ENCODE data around the gene TGFB2. TPM values are rescaled to one million over a fixed set of nuclear protein-coding genes. Genes with fewer than 3 reads are reported as not detected.

TGFB2 gene
- total RNA-seq, 4 donors from 2014 or later: 3.3 to 9.4 (median 6.8) TPM

DNA sequence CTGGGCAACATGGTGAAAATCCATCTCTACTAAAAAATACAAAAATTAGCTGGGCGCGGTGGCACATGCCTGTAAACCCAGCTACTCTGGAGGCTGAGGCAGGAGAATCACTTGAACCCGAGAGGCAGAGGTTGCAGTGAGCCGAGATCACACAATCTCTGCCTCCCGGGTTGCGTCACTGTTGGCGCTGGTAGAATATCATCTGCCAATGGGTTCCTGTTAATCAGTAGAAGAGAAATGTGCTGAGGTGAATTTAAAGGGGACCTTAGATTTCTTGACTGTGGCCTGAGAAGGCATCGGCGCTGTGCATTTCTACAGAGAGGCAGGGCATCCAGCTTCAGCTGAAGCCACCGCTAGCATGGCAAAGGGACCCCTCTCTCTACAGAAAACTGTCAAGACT is 68.0 kb downstream of the TGFB2 start:
- H3K4me3 ChIP-seq: no peak overlapping the region
- no peaks in the 10 kb centered on the region for H3K4me1 ChIP-seq
- WGBS, 2 donors (ENCODE audit: low coverage in 1 of 2): 90 to 92% methylated on average over 2 to 8 of the region's 10 CpGs
- ATAC-seq: no peak
- no peak for TF ChIP-seq EP300 (IDR thresholded peaks at IDR 0.05)
- TF ChIP-seq POLR2A (IDR thresholded peaks at IDR 0.05): no peak
- no peak for TF ChIP-seq POLR2AphosphoS5 (IDR thresholded peaks at IDR 0.05)
- TF ChIP-seq CTCF (IDR thresholded peaks at IDR 0.05): no peak
- H3K9me3 ChIP-seq: peaks cover 0 to 10% (median 0%) of the 10 kb centered on the region in 3 donors
- H3K27ac ChIP-seq: no peak overlapping the region
- no peaks in the 10 kb centered on the region for H3K27me3 ChIP-seq
- no peaks in the 10 kb centered on the region for H3K36me3 ChIP-seq

DNA sequence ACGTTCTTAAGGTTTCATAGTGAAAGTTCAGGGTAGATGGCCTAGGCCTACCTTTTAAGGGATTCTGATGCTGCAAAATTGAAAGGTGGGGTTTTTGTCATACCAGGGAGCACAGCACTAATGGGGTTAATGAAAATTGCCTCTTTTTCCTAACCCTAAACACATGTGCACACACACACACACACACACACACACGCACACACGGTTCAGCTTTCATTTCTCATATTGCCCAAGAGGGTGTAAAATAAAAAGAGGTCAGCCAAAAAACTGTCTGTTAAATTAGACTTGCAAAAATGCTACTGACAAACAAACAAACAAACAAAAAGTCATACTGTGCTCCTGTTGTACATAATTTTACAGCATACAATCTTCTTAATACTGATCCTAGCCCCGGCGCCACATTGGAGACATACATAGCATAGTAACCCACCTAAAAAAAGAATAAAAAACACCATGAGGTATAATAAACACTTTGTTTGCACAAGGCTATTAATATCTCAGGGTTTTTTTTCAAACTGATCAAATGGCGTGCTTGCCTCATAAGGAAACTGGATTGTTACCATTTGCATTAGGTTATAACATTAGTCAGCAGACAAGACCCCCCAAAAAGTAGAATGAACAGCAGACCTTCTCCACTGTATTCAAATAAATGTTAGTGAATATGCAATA is 69.1 kb downstream of the TGFB2 start:
- 86 to 94% methylated on average over 6 of the region's 6 CpGs for WGBS, 2 donors (ENCODE audit: low coverage in 1 of 2)
- Histone ChIP-seq H3K4me3 (no peak overlapping the region), H3K4me1 (no peaks in the 10 kb centered on the region), H3K27me3 (no peaks in the 10 kb centered on the region), H3K27ac (no peak overlapping the region), H3K36me3 (no peaks in the 10 kb centered on the region), H3K9me3 (peaks cover 0 to 10% (median 0%) of the 10 kb centered on the region in 3 donors)
- TF ChIP-seq EP300 (IDR thresholded peaks at IDR 0.05): no peak
- no peak for TF ChIP-seq CTCF (IDR thresholded peaks at IDR 0.05)
- TF ChIP-seq POLR2A (IDR thresholded peaks at IDR 0.05): no peak
- no peak for TF ChIP-seq POLR2AphosphoS5 (IDR thresholded peaks at IDR 0.05)
- no peak for ATAC-seq

GRCh38 chr1:218415726-218416125 is 70.6 kb downstream of the TGFB2 start:
- ATAC-seq: no peak

DNA sequence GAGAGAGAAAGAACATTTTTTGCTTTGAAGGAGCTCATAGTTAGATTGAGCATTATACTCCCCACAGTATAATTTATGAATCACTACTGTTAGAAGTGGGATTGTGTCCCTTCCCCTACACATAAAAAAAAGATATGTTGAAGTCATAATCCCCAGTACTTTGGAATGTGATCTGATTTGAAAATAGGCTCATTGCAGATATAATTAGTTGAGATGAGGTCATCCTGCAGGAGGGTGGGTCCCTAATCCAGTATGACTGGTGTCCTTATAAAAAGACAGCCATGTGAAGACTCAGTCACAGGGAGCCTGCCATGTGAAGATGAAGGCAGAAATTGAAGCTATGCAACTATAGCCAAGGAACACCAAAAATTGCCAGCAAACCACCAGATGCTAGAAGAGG is 76.4 kb downstream of the TGFB2 start:
- ATAC-seq: no peak

More at GRCh38 chr1:218415726-218416125, 70.6 kb downstream of the TGFB2 start:
- WGBS, 2 donors (ENCODE audit: low coverage in 1 of 2): 90% methylated on average over 1 of the region's 1 CpG; no CpG with 5 or more reads in 1 of the 2 donors
- Histone ChIP-seq H3K27me3 (no peaks in the 10 kb centered on the region), H3K9me3 (peaks cover 0 to 10% (median 0%) of the 10 kb centered on the region in 3 donors), H3K4me1 (no peaks in the 10 kb centered on the region), H3K27ac (no peak overlapping the region), H3K36me3 (no peaks in the 10 kb centered on the region), H3K4me3 (no peak overlapping the region)
- no peak for TF ChIP-seq POLR2A (IDR thresholded peaks at IDR 0.05)

GRCh38 chr1:218424502-218424901 is 79.4 kb downstream of the TGFB2 start:
- Histone ChIP-seq H3K9me3 (no peaks in the 10 kb centered on the region), H3K27me3 (no peaks in the 10 kb centered on the region), H3K4me1 (peaks cover 0 to 9% (median 0%) of the 10 kb centered on the region in 3 donors), H3K4me3 (no peak overlapping the region), H3K36me3 (no peaks in the 10 kb centered on the region), H3K27ac (no peak overlapping the region)
- no peak for ATAC-seq
- TF ChIP-seq POLR2AphosphoS5 (IDR thresholded peaks at IDR 0.05) (no peak), EP300 (IDR thresholded peaks at IDR 0.05) (no peak), POLR2A (IDR thresholded peaks at IDR 0.05) (no peak), CTCF (IDR thresholded peaks at IDR 0.05) (no peak)

More for the DNA sequence above, 76.4 kb downstream of the TGFB2 start:
- Histone ChIP-seq H3K36me3 (no peaks in the 10 kb centered on the region), H3K4me3 (no peak overlapping the region), H3K27me3 (no peaks in the 10 kb centered on the region), H3K27ac (no peak overlapping the region), H3K4me1 (peaks cover 0 to 9% (median 0%) of the 10 kb centered on the region in 3 donors), H3K9me3 (peaks cover 0 to 10% (median 0%) of the 10 kb centered on the region in 3 donors)
- TF ChIP-seq EP300 (IDR thresholded peaks at IDR 0.05) (no peak), CTCF (IDR thresholded peaks at IDR 0.05) (no peak), POLR2AphosphoS5 (IDR thresholded peaks at IDR 0.05) (no peak), POLR2A (IDR thresholded peaks at IDR 0.05) (no peak)

Measured in gastroesophageal sphincter (tissue), 4 donors.